ENCODE results near the gene THSD4. TPM values are rescaled to one million over a fixed set of nuclear protein-coding genes. Genes with fewer than 3 reads are reported as not detected.

THSD4 gene
- polyA plus RNA-seq, 1 donor from 2014 or later: 0.46 TPM

GRCh38 chr15:71735385-71735757, 620.1 kb downstream of the THSD4 start:
- TF ChIP-seq SMC3 (conservative IDR thresholded peaks at IDR 0.05; ENCODE audit: poor library complexity) (no peak), REST (IDR thresholded peaks at IDR 0.05; ENCODE audit: borderline replicate concordance) (no peak)
- Histone ChIP-seq H3K9me2 (ENCODE audit: insufficient read depth, low read length) (no peaks in the 10 kb centered on the region), H3F3A (ENCODE audit: insufficient read depth, low read length, poor library complexity, severe bottlenecking) (no peaks in the 10 kb centered on the region), H3K9me3 (ENCODE audit: low read length) (no peaks in the 10 kb centered on the region), H3K27ac (ENCODE audit: low read length) (no peak overlapping the region), H3K79me2 (replicated peaks; ENCODE audit: insufficient read depth, low read length) (no peaks in the 10 kb centered on the region), H3K4me3 (ENCODE audit: low read length) (no peak overlapping the region), H3K9ac (ENCODE audit: low read length) (no peak overlapping the region), H3K27me3 (ENCODE audit: insufficient read depth, low read depth, low read length) (no peaks in the 10 kb centered on the region), H2AFZ (ENCODE audit: low read depth, low read length) (no peak overlapping the region), H4K20me1 (ENCODE audit: insufficient read depth) (no peaks in the 10 kb centered on the region), H3K4me2 (ENCODE audit: low read length) (no peak overlapping the region), H3K36me3 (ENCODE audit: insufficient read depth, low read length) (no peaks in the 10 kb centered on the region)

- no peak overlapping the region for H2AFZ ChIP-seq (ENCODE audit: low read depth, low read length)
- no peaks in the 10 kb centered on the region for H4K20me1 ChIP-seq (ENCODE audit: insufficient read depth)
- H3K9ac ChIP-seq (ENCODE audit: low read length): no peak overlapping the region
- no peak for TF ChIP-seq SMC3 (conservative IDR thresholded peaks at IDR 0.05; ENCODE audit: poor library complexity)
- no peak for TF ChIP-seq POLR2AphosphoS5 (IDR thresholded peaks at IDR 0.05)
- no peak overlapping the region for H3K27ac ChIP-seq (ENCODE audit: low read length)
- H3K27me3 ChIP-seq (ENCODE audit: insufficient read depth, low read depth, low read length): no peaks in the 10 kb centered on the region
- H3K4me3 ChIP-seq (ENCODE audit: low read length): no peak overlapping the region
- no peaks in the 10 kb centered on the region for H3K9me2 ChIP-seq (ENCODE audit: insufficient read depth, low read length)
- H3K79me2 ChIP-seq (replicated peaks; ENCODE audit: insufficient read depth, low read length): no peaks in the 10 kb centered on the region
- no peak overlapping the region for H3K4me2 ChIP-seq (ENCODE audit: low read length)
- H3K36me3 ChIP-seq (ENCODE audit: insufficient read depth, low read length): no peaks in the 10 kb centered on the region
- no peaks in the 10 kb centered on the region for H3F3A ChIP-seq (ENCODE audit: insufficient read depth, low read length, poor library complexity, severe bottlenecking)
- no peaks in the 10 kb centered on the region for H3K9me3 ChIP-seq (ENCODE audit: low read length)
These were observed 621.1 kb downstream of the THSD4 start for GRCh38 chr15:71736286-71736947.

- Histone ChIP-seq H3K9me3 (ENCODE audit: low read length) (no peaks in the 10 kb centered on the region), H3K9me2 (ENCODE audit: insufficient read depth, low read length) (no peaks in the 10 kb centered on the region), H3F3A (ENCODE audit: insufficient read depth, low read length, poor library complexity, severe bottlenecking) (no peaks in the 10 kb centered on the region), H3K79me2 (replicated peaks; ENCODE audit: insufficient read depth, low read length) (no peaks in the 10 kb centered on the region), H3K27ac (ENCODE audit: low read length) (no peak overlapping the region), H3K9ac (ENCODE audit: low read length) (no peak overlapping the region), H3K27me3 (ENCODE audit: insufficient read depth, low read depth, low read length) (no peaks in the 10 kb centered on the region), H2AFZ (ENCODE audit: low read depth, low read length) (no peak overlapping the region), H3K36me3 (ENCODE audit: insufficient read depth, low read length) (no peaks in the 10 kb centered on the region), H4K20me1 (ENCODE audit: insufficient read depth) (no peaks in the 10 kb centered on the region), H3K4me3 (ENCODE audit: low read length) (no peak overlapping the region), H3K4me2 (ENCODE audit: low read length) (no peak overlapping the region)
- TF ChIP-seq SMC3 (conservative IDR thresholded peaks at IDR 0.05; ENCODE audit: poor library complexity) (no peak), EP300 (conservative IDR thresholded peaks at IDR 0.05; ENCODE audit: poor library complexity, severe bottlenecking) (no peak), RAD21 (conservative IDR thresholded peaks at IDR 0.05) (no peak), REST (IDR thresholded peaks at IDR 0.05; ENCODE audit: borderline replicate concordance) (no peak), CTCF (IDR thresholded peaks at IDR 0.05; ENCODE audit: poor library complexity, severe bottlenecking) (no peak), TAF1 (IDR thresholded peaks at IDR 0.05; ENCODE audit: low read depth) (no peak), MXI1 (conservative IDR thresholded peaks at IDR 0.05; ENCODE audit: poor library complexity, severe bottlenecking) (no peak), EZH2 (IDR thresholded peaks at IDR 0.05; ENCODE audit: borderline replicate concordance, insufficient read depth, low read length, poor library complexity, severe bottlenecking) (no peak), POLR2AphosphoS5 (IDR thresholded peaks at IDR 0.05) (no peak)
These were observed 622.5 kb downstream of the THSD4 start for GRCh38 chr15:71737761-71738160.

Data from neural cell (in vitro differentiated cells).